Measurements from ENCODE around the gene ETHE1.
A peak's percentile ranks its signal among the peaks of the same experiment; 100 is the strongest.
"Not testable (repeated sequence)": the region's sequence is repeated elsewhere in the genome, so short reads cannot be mapped to it uniquely, and the experiment has no call there.

Gene ETHE1

DNA sequence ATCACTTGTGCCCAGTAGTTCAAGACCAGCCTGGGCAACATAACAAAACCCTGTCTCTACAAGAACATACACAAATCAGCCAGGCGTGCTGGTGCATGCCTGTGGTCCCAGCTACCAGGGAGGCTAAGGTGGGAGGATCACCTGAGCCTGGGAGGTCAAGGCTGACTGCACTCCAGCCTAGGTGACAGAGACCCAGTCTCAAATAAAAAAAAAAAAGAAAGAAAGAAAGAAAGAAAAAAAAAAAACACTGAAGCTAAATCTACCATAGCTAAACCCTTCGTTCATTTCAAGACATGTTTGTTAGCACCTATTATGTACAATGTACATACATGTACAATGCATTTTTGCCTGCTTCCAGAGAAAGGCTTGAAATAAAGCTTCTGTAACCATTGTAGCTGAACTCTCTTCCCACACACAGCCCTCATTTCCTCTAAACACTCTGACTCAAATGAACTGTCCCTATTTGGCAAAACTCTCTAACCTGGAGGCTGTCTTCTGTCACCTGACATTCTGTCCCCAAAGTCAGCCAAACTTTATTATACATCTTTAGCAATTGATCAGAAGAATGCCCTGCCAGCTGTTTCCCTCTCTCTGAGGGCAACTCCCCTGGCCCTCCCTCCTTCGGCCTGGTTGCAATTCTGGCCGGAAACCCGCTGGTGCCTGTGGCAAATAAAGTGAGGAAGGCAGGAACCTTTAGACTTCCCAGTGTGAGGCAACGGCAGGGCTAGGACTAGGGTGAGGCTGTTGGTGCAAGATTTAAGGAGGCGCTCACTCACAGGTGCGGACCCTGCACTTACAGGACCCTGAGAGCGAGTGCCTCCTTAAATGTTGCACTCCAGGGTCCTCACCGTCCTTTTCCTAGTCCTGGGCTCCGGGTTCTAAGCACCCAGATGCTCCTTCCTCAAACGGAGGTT is 1.8 kb downstream of the ETHE1 start:
- TF ChIP-seq, protein P1, sequence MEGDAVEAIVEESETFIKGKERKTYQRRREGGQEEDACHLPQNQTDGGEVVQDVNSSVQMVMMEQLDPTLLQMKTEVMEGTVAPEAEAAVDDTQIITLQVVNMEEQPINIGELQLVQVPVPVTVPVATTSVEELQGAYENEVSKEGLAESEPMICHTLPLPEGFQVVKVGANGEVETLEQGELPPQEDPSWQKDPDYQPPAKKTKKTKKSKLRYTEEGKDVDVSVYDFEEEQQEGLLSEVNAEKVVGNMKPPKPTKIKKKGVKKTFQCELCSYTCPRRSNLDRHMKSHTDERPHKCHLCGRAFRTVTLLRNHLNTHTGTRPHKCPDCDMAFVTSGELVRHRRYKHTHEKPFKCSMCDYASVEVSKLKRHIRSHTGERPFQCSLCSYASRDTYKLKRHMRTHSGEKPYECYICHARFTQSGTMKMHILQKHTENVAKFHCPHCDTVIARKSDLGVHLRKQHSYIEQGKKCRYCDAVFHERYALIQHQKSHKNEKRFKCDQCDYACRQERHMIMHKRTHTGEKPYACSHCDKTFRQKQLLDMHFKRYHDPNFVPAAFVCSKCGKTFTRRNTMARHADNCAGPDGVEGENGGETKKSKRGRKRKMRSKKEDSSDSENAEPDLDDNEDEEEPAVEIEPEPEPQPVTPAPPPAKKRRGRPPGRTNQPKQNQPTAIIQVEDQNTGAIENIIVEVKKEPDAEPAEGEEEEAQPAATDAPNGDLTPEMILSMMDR (IDR thresholded peaks at IDR 0.05; ENCODE audit: insufficient read depth, low read depth, low read length, missing control alignments), result no peak
- H3K4me3 ChIP-seq (ENCODE audit: low read depth, low read length), result peak overlapping the region; percentile 92
- peak; percentile 58 for DNase-seq (ENCODE audit: low read depth)

DNA sequence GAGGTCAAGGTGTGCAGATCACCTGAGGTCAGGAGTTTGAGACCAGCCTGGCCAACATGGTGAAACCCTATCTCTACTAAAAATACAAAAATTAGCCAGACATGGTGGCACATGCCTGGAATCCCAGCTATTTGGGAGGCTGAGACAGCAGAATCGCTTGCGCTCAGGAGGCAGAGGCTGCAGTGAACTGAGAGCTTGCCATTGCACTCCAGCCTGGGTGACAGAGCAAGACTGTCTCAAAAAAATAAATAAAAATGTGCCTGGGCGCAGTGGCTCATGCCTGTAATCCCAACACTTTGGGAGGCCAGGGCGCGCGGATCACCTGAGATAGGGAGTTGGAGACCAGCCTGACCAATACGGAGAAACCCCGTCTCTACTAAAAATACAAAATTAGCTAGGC is 3.3 kb downstream of the ETHE1 start:
- DNase-seq (ENCODE audit: low read depth); H3K4me3 ChIP-seq (ENCODE audit: low read depth, low read length): not testable (repeated sequence)

DNA sequence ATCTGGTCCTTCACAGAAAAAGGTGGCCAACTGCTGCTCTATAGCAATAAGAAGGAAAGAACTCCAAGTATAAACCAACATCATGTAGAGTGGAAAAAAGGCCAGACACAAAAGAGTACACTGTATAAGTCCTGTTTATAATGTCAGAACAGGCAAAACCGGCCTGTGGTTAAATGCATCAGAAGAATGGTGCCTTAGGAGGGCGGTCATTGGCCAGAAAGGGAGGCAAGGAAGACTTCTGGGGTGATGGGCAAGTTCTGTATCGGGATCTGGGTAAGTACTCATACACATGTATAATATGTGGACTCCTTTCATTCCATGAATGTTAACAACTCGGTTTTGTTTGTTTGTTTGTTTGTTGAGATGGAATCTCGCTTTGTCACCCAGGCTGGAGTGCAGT is 4.1 kb downstream of the ETHE1 start:
- TF ChIP-seq, protein P1 (IDR thresholded peaks at IDR 0.05; ENCODE audit: insufficient read depth, low read depth, low read length, missing control alignments), result no peak
- no peak for DNase-seq (ENCODE audit: low read depth)
- H3K4me3 ChIP-seq (ENCODE audit: low read depth, low read length), result no peak overlapping the region

DNA sequence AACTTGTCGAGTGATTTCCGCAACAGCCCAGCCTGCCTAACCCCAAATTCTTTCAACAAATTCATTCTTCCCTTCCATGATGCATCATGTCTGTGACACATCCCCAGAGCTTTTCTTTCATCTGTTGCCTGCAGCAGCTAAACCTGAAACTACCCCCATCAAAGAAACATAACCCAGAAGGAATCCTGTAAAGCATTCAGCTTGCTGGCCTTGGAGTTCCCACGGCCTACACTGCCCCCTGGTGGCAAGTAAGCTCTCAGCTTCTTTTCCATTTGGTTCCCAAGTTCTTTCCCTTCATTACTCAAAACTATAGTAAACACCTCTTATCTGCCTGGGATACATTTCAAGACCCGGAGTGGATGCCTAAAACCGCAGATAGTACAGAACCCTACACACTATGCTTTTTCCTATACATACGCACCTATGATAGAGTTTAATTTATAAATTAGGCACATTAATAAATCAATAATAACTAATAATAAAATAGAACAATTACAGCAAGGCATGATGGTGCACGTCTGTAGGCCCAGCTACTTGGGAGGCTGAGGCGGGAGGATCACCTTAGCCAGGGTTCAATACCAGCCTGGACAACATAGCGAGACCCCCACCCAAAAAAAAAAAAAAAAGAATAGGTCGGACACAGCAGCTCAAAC is 7.4 kb downstream of the ETHE1 start:
- H3K4me3 ChIP-seq (ENCODE audit: low read depth, low read length), result no peak overlapping the region
- DNase-seq (ENCODE audit: low read depth), result peak; percentile 90
- TF ChIP-seq, protein P1 (IDR thresholded peaks at IDR 0.05; ENCODE audit: insufficient read depth, low read depth, low read length, missing control alignments), result peak; percentile 80

DNA sequence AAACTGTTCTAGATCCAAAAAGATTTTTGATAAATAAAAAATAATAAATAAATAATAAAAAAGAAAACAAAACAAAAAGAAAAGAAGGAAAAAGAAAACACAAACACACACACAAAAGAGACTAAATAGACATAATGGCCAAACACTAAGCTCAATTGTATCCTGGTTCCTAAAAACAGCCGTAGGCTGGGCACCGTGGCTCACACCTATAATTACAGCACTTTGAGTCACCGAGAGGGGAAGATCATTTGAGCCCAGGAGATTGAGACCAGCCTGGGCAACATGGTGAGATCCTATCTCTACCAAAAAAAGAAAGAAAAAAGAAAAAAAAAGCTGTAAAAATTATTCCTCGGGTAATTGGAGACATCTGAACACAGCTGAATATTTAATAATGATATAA is 8.9 kb downstream of the ETHE1 start:
- DNase-seq (ENCODE audit: low read depth), result no peak
- TF ChIP-seq, protein P1 (IDR thresholded peaks at IDR 0.05; ENCODE audit: insufficient read depth, low read depth, low read length, missing control alignments), result no peak
- no peak overlapping the region for H3K4me3 ChIP-seq (ENCODE audit: low read depth, low read length)

DNA sequence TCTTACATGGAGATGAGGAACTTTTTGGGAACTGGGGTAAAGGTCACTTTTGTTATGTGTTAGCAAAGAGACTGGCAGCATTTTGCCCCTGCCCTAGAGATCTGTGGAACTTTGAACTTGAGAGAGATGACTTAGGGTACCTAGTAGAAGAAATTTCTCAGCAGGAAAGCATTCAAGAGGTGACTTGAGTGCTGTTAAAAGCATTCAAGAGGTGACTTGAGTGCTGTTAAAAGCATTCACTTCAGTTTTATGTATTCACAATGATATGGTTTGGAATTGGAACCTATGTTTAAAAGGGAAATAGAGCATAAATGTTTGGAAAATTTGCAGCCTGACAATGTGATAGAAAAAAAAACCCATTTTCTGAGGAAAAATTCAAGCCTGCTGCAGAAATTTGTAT is 14.6 kb downstream of the ETHE1 start:
- not testable (repeated sequence) for DNase-seq (ENCODE audit: low read depth)

DNA sequence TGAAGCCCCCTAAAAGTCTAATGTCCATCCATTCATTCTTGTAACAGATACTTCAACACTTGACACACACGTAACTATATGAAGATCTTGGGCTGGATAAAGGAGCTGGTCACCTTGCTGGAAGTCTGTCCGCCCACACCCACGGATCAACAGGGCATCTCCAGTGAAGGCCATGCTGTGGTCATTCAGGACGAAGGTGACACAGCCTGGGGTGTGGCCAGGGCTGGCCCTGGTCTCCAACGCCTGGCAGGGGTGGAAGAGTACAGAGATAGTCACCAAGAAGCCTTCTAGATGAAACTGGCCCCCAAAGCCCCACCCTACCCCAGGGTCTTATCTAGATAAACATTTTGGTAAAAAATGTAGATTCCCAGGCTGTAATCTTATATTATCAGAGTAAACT is 15.7 kb downstream of the ETHE1 start:
- no peak overlapping the region for H3K4me3 ChIP-seq (ENCODE audit: low read depth, low read length)
- no peak for DNase-seq (ENCODE audit: low read depth)
- TF ChIP-seq, protein P1 (IDR thresholded peaks at IDR 0.05; ENCODE audit: insufficient read depth, low read depth, low read length, missing control alignments), result no peak

More for the DNA sequence above, 14.6 kb downstream of the ETHE1 start:
- not testable (repeated sequence) for H3K4me3 ChIP-seq (ENCODE audit: low read depth, low read length)
